SK-N-SH (cell line): ENCODE measurements around the gene DEAF1. TPM values are rescaled to one million over a fixed set of nuclear protein-coding genes. Genes with fewer than 3 reads are reported as not detected.

Experiments used
- CTCF ChIA-PET: fragments of 300-600, 350-600 bp; formaldehyde crosslinking; extraction: SDS; loops from one replicate; lab custom pipeline; 2021; lab: Yijun Ruan, JAX
- POLR2A ChIA-PET: fragments of 350-600 bp; sonication (Branson Sonifier 250); formaldehyde crosslinking; extraction: SDS; loops from one replicate; lab custom pipeline; 2020; ENCODE audit warnings: antibody characterized with exemption, inconsistent platforms; lab: Yijun Ruan, JAX
- DNase-seq: peaks from one replicate; pipeline ENCODE4 v3.0.0; 2012
- H2AFZ ChIP-seq: fragments of 200-600 bp; sonication (generic); 2 replicates; pipeline ENCODE4 v1.8.1; 2016; ENCODE audit warnings: antibody characterized with exemption, mild to moderate bottlenecking, low read depth
- H3F3A ChIP-seq: fragments of 200-600 bp; sonication (generic); replicated peaks from 2 replicates; pipeline ENCODE3; 2016; ENCODE audit warnings: antibody characterized with exemption, mild to moderate bottlenecking; ENCODE audit not compliant: insufficient read depth
- H3K27ac ChIP-seq, 2 experiments: fragments of 200-500 bp in 1 of 2; fragments of 200-600 bp in 1 of 2; sonication (Bioruptor generic) in 1 of 2; sonication (generic), shearing (Covaris generic) in 1 of 2; 2 replicates each; pipeline versions ENCODE4 v1.5.1 to v1.6.1; 2014 to 2016; ENCODE audit warnings: low read depth in 2 of 2, inconsistent platforms in 1 of 2, low read length in 1 of 2, mild to moderate bottlenecking in 1 of 2, mixed read lengths in 1 of 2
- H3K27me3 ChIP-seq: fragments of 200-600 bp; sonication (generic), shearing (Covaris generic); 2 replicates; pipeline ENCODE4 v1.6.1; 2016; ENCODE audit warnings: mixed run types; ENCODE audit not compliant: insufficient read depth
- H3K36me3 ChIP-seq, 2 experiments: fragments of 200-500 bp in 1 of 2; fragments of 200-600 bp in 1 of 2; sonication (Bioruptor generic) in 1 of 2; sonication (generic) in 1 of 2; replicated peaks in 1 of 2; 2 replicates each; pipeline versions ENCODE3 to v1.5.1; 2014 to 2016; ENCODE audit warnings: low read length in 1 of 2, mild to moderate bottlenecking in 1 of 2; ENCODE audit not compliant: insufficient read depth in 2 of 2, control insufficient read depth in 1 of 2
- H3K4me1 ChIP-seq, 2 experiments: fragments of 200-500 bp in 1 of 2; fragments of 200-600 bp in 1 of 2; sonication (Bioruptor generic) in 1 of 2; sonication (generic), shearing (Covaris generic) in 1 of 2; 2 replicates each; pipeline versions ENCODE4 v1.5.1 to v1.6.1; 2014 to 2016; ENCODE audit warnings: low read depth in 1 of 2, low read length in 1 of 2, mixed run types in 1 of 2; ENCODE audit not compliant: insufficient read depth in 2 of 2, control insufficient read depth in 1 of 2
- H3K4me2 ChIP-seq: fragments of 200-600 bp; sonication (generic), shearing (Covaris generic); 2 replicates; pipeline ENCODE4 v1.6.1; 2017; ENCODE audit warnings: mixed run types
- H3K4me3 ChIP-seq, 2 experiments: fragments of 200-500 bp in 1 of 2; fragments of 200-600 bp in 1 of 2; sonication (Bioruptor generic) in 1 of 2; sonication (generic), shearing (Covaris generic) in 1 of 2; 2 replicates each; pipeline versions ENCODE4 v1.5.1 to v1.8.1; 2014 to 2016; ENCODE audit warnings: low read depth in 2 of 2, inconsistent platforms in 1 of 2, low read length in 1 of 2, mild to moderate bottlenecking in 1 of 2, mixed read lengths in 1 of 2, moderate library complexity in 1 of 2
- H3K79me2 ChIP-seq: fragments of 200-600 bp; sonication (generic); 2 replicates; pipeline ENCODE4 v1.8.1; 2017; ENCODE audit warnings: mild to moderate bottlenecking; ENCODE audit not compliant: insufficient read depth
- H3K9ac ChIP-seq: fragments of 200-600 bp; sonication (generic); 2 replicates; pipeline ENCODE4 v1.6.1; 2017; ENCODE audit warnings: mixed run types
- H3K9me2 ChIP-seq: fragments of 200-600 bp; sonication (generic); 2 replicates; pipeline ENCODE4 v1.6.1; 2017; ENCODE audit warnings: mixed run types
- H3K9me3 ChIP-seq: fragments of 200-600 bp; sonication (generic); 2 replicates; pipeline ENCODE4 v1.6.1; 2017; ENCODE audit warnings: mixed run types, mild to moderate bottlenecking, moderate library complexity
- H4K20me1 ChIP-seq: fragments of 200-600 bp; sonication (generic); 2 replicates; pipeline ENCODE4 v1.6.1; 2017; ENCODE audit warnings: mild to moderate bottlenecking, mixed run types; ENCODE audit not compliant: insufficient read depth
- CTCF ChIP-seq: fragments of 200-600 bp; sonication (generic); IDR thresholded peaks from 2 replicates; pipeline ENCODE4 v1.6.1; 2017; ENCODE audit warnings: antibody characterized with exemption, mild to moderate bottlenecking, moderate library complexity
- EZH2phosphoT487 ChIP-seq: fragments of 200-600 bp; sonication (generic); IDR thresholded peaks from 2 replicates; pipeline ENCODE4 v1.6.1; 2017; ENCODE audit warnings: low read depth, mixed run types, mild to moderate bottlenecking, antibody characterized with exemption, moderate library complexity, borderline replicate concordance
- FOSL2 ChIP-seq: IDR thresholded peaks from 2 replicates; pipeline ENCODE4 v1.4.0; 2012; ENCODE audit warnings: low read depth, mild to moderate bottlenecking, moderate library complexity, borderline replicate concordance
- FOXJ3 ChIP-seq: sonication (generic); formaldehyde crosslinking; IDR thresholded peaks from 2 replicates; pipeline ENCODE4 v1.5.1; 2020; ENCODE audit warnings: mild to moderate bottlenecking, missing genetic modification reagents
- GABPA ChIP-seq: IDR thresholded peaks from 2 replicates; pipeline ENCODE4 v1.4.0; 2012; ENCODE audit warnings: low read depth, mild to moderate bottlenecking
- GATA2 ChIP-seq: sonication (generic); formaldehyde crosslinking; IDR thresholded peaks from 2 replicates; pipeline ENCODE4 v1.5.0; 2020; ENCODE audit warnings: mild to moderate bottlenecking, missing genetic modification reagents
- MEF2A ChIP-seq: IDR thresholded peaks from 2 replicates; pipeline ENCODE4 v1.4.0; 2012; ENCODE audit warnings: low read depth, borderline replicate concordance
- NRF1 ChIP-seq: IDR thresholded peaks from 2 replicates; pipeline ENCODE4 v1.6.1; 2012; ENCODE audit warnings: low read depth, mild to moderate bottlenecking, low read length
- RAD21 ChIP-seq: IDR thresholded peaks from 2 replicates; pipeline ENCODE4 v1.6.1; 2012; ENCODE audit warnings: mild to moderate bottlenecking, low read length
- RCOR1 ChIP-seq: fragments of 150-350 bp; IDR thresholded peaks from 2 replicates; pipeline ENCODE4 v1.6.1; 2017; ENCODE audit warnings: antibody characterized with exemption, low read length
- RXRA ChIP-seq: IDR thresholded peaks from 2 replicates; pipeline ENCODE4 v1.4.0; 2012; ENCODE audit warnings: low read depth, mild to moderate bottlenecking, borderline replicate concordance
- TEAD4 ChIP-seq: IDR thresholded peaks from 2 replicates; pipeline ENCODE4 v1.4.0; 2012; ENCODE audit warnings: mild to moderate bottlenecking, borderline replicate concordance; ENCODE audit not compliant: insufficient read depth
- WGBS: methylation state at CpG from one replicate; pipeline ENCODE4 v1.1.6; 2017; ENCODE audit warnings: low lambda C conversion rate; 5-methylcytosine and 5-hydroxymethylcytosine counted together
- polyA plus RNA-seq, 3 experiments: library from polyadenylated mRNA; depleted of rRNA; stranded (reverse); fragments of >200 nt; gene quantifications; 2 replicates each; pipeline ENCODE4 v1.2.3, GENCODE V29; 2012
- TF ChIP-seq, protein P1 (sequence below): IDR thresholded peaks from 2 replicates; pipeline ENCODE4 v1.4.0; 2012; ENCODE audit warnings: low read depth, borderline replicate concordance
- TF ChIP-seq, protein P2 (sequence below): IDR thresholded peaks from 2 replicates; pipeline ENCODE4; 2012
- TF ChIP-seq, protein P3 (sequence below): IDR thresholded peaks from 2 replicates; pipeline ENCODE4 v1.4.0; 2012; ENCODE audit warnings: low read depth
- TF ChIP-seq, protein P4 (sequence below): fragments of 150-350 bp; IDR thresholded peaks from 2 replicates; pipeline ENCODE4 v1.6.1; 2017; ENCODE audit warnings: antibody characterized with exemption, low read length, low read depth, borderline replicate concordance

Gene DEAF1
- polyA plus RNA-seq, 1 of the 3 experiments (the other 2 are of a cell fraction) = 40.6 TPM

- TF ChIP-seq, protein P1, sequence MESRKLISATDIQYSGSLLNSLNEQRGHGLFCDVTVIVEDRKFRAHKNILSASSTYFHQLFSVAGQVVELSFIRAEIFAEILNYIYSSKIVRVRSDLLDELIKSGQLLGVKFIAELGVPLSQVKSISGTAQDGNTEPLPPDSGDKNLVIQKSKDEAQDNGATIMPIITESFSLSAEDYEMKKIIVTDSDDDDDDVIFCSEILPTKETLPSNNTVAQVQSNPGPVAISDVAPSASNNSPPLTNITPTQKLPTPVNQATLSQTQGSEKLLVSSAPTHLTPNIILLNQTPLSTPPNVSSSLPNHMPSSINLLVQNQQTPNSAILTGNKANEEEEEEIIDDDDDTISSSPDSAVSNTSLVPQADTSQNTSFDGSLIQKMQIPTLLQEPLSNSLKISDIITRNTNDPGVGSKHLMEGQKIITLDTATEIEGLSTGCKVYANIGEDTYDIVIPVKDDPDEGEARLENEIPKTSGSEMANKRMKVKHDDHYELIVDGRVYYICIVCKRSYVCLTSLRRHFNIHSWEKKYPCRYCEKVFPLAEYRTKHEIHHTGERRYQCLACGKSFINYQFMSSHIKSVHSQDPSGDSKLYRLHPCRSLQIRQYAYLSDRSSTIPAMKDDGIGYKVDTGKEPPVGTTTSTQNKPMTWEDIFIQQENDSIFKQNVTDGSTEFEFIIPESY = no peak
- TF ChIP-seq CTCF = no peak
- TF ChIP-seq, protein P2, sequence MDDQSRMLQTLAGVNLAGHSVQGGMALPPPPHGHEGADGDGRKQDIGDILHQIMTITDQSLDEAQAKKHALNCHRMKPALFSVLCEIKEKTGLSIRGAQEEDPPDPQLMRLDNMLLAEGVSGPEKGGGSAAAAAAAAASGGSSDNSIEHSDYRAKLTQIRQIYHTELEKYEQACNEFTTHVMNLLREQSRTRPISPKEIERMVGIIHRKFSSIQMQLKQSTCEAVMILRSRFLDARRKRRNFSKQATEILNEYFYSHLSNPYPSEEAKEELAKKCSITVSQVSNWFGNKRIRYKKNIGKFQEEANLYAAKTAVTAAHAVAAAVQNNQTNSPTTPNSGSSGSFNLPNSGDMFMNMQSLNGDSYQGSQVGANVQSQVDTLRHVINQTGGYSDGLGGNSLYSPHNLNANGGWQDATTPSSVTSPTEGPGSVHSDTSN = no peak
These were observed 67.0 kb downstream of the DEAF1 start (continued) for GRCh38 chr11:628056-628455.

- POLR2A ChIA-PET = no interaction called here
- TF ChIP-seq, protein P3, sequence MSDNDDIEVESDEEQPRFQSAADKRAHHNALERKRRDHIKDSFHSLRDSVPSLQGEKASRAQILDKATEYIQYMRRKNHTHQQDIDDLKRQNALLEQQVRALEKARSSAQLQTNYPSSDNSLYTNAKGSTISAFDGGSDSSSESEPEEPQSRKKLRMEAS = no peak
- no peak for TF ChIP-seq NRF1
- no peak for TF ChIP-seq RAD21
- TF ChIP-seq RXRA = no peak
- TF ChIP-seq RCOR1 = no peak
- TF ChIP-seq EZH2phosphoT487 = no peak
- no peak for TF ChIP-seq FOSL2
- no peak for TF ChIP-seq CTCF
- no peak for TF ChIP-seq MEF2A
- no peak for TF ChIP-seq GATA2 (CRISPR knock-in tag)
- no peak for TF ChIP-seq TEAD4
- TF ChIP-seq, protein P4, sequence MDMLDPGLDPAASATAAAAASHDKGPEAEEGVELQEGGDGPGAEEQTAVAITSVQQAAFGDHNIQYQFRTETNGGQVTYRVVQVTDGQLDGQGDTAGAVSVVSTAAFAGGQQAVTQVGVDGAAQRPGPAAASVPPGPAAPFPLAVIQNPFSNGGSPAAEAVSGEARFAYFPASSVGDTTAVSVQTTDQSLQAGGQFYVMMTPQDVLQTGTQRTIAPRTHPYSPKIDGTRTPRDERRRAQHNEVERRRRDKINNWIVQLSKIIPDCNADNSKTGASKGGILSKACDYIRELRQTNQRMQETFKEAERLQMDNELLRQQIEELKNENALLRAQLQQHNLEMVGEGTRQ = no peak
- no peak for TF ChIP-seq FOXJ3 (CRISPR knock-in tag)
- no peak for TF ChIP-seq GABPA
- Histone ChIP-seq H3K27ac (no peak overlapping the region), H3K4me2 (no peak overlapping the region), H3K4me3 (no peak overlapping the region), H3K4me1 (no peaks in the 10 kb centered on the region), H3K9me2 (no peaks in the 10 kb centered on the region), H3K79me2 (no peaks in the 10 kb centered on the region; the same call in 1 of the 2 replicates), H3K36me3 (peaks cover 0 to 4% of the 10 kb centered on the region in 2 experiments), H3K9me3 (no peaks in the 10 kb centered on the region), H3F3A (peaks cover 15% of the 10 kb centered on the region), H4K20me1 (no peaks in the 10 kb centered on the region), H2AFZ (no peak overlapping the region), H3K9ac (no peak overlapping the region), H3K27me3 (no peaks in the 10 kb centered on the region)
- CTCF ChIA-PET = interaction anchor here (1.2 kb wide), 1 partner anchor 9 kb away, joined by 3 read pairs; the partner anchor contains the start of gene DRD4
- no peak for DNase-seq
- 84% methylated on average over 26 of the region's 28 CpGs for WGBS
These were observed 67.8 kb downstream of the DEAF1 start for GRCh38 chr11:627308-627576.
